22Rv1 (cell line): Measurements from ENCODE around the gene SHISA8.

Experiments
- ZFX ChIP-seq: fragments of 450-650 bp; IDR thresholded peaks from 2 replicates; pipeline ENCODE4 v1.6.1; 2017; ENCODE audit warnings: antibody characterized with exemption, borderline replicate concordance
- TF ChIP-seq, protein P1 (sequence below): fragments of 450-650 bp; IDR thresholded peaks from 2 replicates; pipeline ENCODE4 v1.5.1; 2017; ENCODE audit warnings: mild to moderate bottlenecking

DNA sequence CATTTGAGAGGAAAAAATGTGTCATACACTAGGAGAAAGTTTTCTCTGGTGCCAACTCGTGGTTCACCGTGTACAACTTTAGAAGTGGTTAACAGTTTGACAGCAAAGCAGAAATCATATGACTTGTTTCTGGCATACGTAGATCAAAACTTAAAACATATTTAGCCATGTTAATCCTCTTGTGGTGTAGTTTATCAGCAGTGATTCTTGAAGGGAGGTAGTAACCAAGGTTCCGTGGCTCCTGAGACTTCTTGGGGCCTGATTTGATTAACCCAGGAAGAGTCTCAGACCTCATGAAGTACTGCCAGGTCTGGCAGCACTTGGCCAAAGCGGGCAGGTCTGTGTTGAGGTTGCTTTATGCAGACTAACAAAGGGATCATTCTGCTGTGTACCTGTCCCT lies 41.5 kb downstream of the SHISA8 start:
- TF ChIP-seq, protein P1, sequence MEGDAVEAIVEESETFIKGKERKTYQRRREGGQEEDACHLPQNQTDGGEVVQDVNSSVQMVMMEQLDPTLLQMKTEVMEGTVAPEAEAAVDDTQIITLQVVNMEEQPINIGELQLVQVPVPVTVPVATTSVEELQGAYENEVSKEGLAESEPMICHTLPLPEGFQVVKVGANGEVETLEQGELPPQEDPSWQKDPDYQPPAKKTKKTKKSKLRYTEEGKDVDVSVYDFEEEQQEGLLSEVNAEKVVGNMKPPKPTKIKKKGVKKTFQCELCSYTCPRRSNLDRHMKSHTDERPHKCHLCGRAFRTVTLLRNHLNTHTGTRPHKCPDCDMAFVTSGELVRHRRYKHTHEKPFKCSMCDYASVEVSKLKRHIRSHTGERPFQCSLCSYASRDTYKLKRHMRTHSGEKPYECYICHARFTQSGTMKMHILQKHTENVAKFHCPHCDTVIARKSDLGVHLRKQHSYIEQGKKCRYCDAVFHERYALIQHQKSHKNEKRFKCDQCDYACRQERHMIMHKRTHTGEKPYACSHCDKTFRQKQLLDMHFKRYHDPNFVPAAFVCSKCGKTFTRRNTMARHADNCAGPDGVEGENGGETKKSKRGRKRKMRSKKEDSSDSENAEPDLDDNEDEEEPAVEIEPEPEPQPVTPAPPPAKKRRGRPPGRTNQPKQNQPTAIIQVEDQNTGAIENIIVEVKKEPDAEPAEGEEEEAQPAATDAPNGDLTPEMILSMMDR: no peak
- TF ChIP-seq ZFX: no peak
